ENCODE results near the gene SPIB.
"Not testable (repeated sequence)": the region's sequence is repeated elsewhere in the genome, so short reads cannot be mapped to it uniquely, and the experiment has no call there.

The SPIB gene

GRCh38 chr19:50390952-50391351 is 27.8 kb upstream of the SPIB start:
- DNase-seq (ENCODE audit: low spot score): not testable (repeated sequence)

- no peak for DNase-seq (ENCODE audit: low spot score)
These were observed 26.0 kb upstream of the SPIB start for GRCh38 chr19:50392759-50393158.

- no peak for DNase-seq (ENCODE audit: low spot score)
These were observed 25.1 kb upstream of the SPIB start for GRCh38 chr19:50393589-50393988.

GRCh38 chr19:50394017-50394416 is 24.7 kb upstream of the SPIB start:
- no peak for DNase-seq (ENCODE audit: low spot score)

- DNase-seq (ENCODE audit: low spot score): no peak
These were observed 19.9 kb upstream of the SPIB start for GRCh38 chr19:50398675-50399367.

- no peak for DNase-seq (ENCODE audit: low spot score)
These were observed 19.4 kb upstream of the SPIB start for GRCh38 chr19:50399368-50399745.

GRCh38 chr19:50401605-50402450 is 16.9 kb upstream of the SPIB start:
- no peak for DNase-seq (ENCODE audit: low spot score)

- no peak for DNase-seq (ENCODE audit: low spot score)
These were observed 16.0 kb upstream of the SPIB start for GRCh38 chr19:50402544-50403301.

GRCh38 chr19:50406156-50406820 is 12.4 kb upstream of the SPIB start:
- DNase-seq (ENCODE audit: low spot score): no peak

GRCh38 chr19:50406829-50407228 is 11.9 kb upstream of the SPIB start:
- DNase-seq (ENCODE audit: low spot score): no peak

GRCh38 chr19:50409347-50409746 is 9.4 kb upstream of the SPIB start:
- DNase-seq (ENCODE audit: low spot score): no peak

- no peak for DNase-seq (ENCODE audit: low spot score)
These were observed 8.6 kb upstream of the SPIB start for GRCh38 chr19:50410109-50410508.

GRCh38 chr19:50412419-50412818 is 6.3 kb upstream of the SPIB start:
- no peak for DNase-seq (ENCODE audit: low spot score)

GRCh38 chr19:50413096-50413495 is 5.6 kb upstream of the SPIB start:
- DNase-seq (ENCODE audit: low spot score): no peak

- no peak for DNase-seq (ENCODE audit: low spot score)
These were observed 5.2 kb upstream of the SPIB start for GRCh38 chr19:50413531-50413930.

- DNase-seq (ENCODE audit: low spot score): peak; percentile 91
These were observed 3.7 kb upstream of the SPIB start for GRCh38 chr19:50414864-50415660.

- DNase-seq (ENCODE audit: low spot score): no peak
These were observed 3.1 kb upstream of the SPIB start for GRCh38 chr19:50415661-50416033.

- no peak for DNase-seq (ENCODE audit: low spot score)
These were observed 2.4 kb upstream of the SPIB start for GRCh38 chr19:50416034-50416977.

- no peak for DNase-seq (ENCODE audit: low spot score)
These were observed 1.3 kb upstream of the SPIB start for GRCh38 chr19:50417111-50418081.

All from hepatic stellate cell (primary cell).